NCI-H526 treated with DMSO at 0.1 percent for 48 hours (cell line): ENCODE data around the gene ASPHD1.
"Not testable (repeated sequence)": the region's sequence is repeated elsewhere in the genome, so short reads cannot be mapped to it uniquely, and the experiment has no call there.

Experiments used
- DNase-seq: peaks from one replicate; lab custom pipeline; 2025; lab: John Stamatoyannopoulos, UW

The ASPHD1 gene

GRCh38 chr16:29877266-29877961 is 22.9 kb upstream of the ASPHD1 start:
- no peak for DNase-seq

GRCh38 chr16:29878172-29878571 is 22.1 kb upstream of the ASPHD1 start:
- no peak for DNase-seq

- DNase-seq: no peak
Measured at GRCh38 chr16:29881050-29881449, 19.2 kb upstream of the ASPHD1 start.

DNA sequence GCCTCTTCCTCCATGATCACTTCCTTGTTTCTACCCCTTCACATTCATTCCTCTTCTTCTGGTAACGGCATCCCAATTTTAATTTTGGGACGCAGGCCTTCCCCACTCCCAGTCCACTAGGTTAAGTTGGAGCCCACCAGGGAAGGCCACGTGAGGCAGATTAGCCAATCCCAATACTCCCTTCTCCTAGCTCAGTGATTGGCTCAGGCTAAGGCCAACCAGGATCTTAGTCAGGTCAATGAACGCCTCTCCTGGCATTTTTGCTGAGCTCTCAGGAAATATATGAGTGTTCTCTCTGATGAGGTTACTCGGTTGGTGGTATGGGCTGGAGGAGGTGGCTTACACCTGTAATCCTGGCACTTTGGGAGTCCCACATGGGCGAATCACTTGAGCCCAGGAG is 16.3 kb upstream of the ASPHD1 start:
- DNase-seq: no peak

DNA sequence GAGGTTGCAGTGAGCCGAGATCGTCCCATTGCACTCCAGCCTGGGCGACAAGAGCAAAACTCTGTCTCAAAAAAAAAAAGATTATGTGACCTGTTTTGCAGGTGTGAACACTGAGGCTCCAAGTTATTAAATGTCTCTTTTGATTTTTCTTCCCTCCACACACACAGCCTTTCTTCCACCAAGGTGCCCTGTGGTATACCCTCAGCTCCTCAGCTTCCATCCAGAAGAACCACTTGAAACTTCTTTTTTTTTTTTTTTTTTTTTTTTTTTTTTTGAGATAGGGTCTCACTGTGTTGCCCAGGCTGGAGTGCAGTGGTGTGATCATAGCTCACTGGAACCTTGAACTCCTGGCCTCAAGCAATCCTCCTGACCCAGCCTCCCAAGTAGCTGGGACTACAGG is 10.9 kb upstream of the ASPHD1 start:
- DNase-seq: not testable (repeated sequence)

- no peak for DNase-seq
Measured at GRCh38 chr16:29891525-29892457, 8.5 kb upstream of the ASPHD1 start.

GRCh38 chr16:29892458-29892813 is 7.9 kb upstream of the ASPHD1 start:
- DNase-seq: no peak

DNA sequence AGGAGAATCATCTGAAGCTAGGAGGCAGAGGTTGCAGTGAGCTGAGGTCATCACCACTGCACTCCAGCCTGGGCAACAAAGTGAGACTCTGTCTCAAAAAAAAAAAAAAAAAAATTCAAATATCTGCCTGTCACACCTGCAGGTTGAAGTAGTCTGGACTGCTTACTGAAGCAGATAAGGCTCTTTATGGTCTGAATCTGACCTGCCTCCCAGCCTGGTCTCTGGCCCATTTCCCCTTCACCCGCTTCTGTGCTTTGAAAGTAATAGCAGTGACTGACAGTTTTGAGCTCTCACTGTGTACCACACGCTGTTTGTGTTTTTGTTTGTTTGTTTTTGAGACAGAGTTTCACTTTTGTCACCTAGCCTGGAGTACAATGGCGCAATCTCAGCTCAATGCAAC is 6.7 kb upstream of the ASPHD1 start:
- no peak for DNase-seq

DNA sequence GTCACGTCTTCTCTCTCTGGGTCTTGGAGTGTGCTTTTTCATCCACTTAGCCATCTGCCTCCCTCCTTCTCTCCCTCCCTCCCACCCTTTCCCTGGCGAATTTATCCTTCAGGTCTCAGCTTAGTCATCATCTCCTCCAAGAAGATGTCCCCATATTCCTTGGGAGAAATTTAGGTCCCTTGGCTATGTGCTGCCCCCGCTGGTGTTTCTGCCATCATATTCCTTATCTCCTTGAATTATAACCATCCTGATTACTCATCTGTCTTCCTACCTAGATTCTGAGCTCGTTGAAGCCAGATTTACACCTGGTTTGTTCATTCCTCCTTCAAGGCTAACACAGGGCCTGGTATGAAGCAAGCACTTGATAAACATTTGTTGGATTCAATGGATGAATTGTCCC is 5.9 kb upstream of the ASPHD1 start:
- no peak for DNase-seq

DNA sequence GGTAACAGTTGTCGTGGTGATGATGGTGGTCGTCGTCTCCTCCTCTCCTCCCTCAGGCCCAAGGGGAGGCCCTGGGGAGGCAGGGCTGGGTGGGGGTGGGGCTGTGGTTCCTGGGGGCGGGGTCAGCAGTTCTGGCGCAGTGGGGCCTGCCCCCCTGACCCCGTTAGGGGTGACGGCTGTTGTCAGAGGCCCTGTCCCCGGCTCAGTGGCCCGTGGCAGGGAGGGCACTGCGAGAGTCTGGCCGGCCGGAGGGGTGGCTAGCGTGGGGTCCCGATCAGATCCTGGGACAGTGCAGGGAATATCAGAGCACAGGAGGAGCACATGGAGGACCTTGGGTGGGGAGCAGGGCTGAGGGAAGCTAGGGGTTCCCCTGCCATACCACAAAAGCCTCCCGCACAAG is 3.4 kb upstream of the ASPHD1 start:
- no peak for DNase-seq

- DNase-seq: no peak
Measured at GRCh38 chr16:29897333-29897732, 3.0 kb upstream of the ASPHD1 start.

GRCh38 chr16:29898135-29898803 is 2.0 kb upstream of the ASPHD1 start:
- DNase-seq: no peak

DNA sequence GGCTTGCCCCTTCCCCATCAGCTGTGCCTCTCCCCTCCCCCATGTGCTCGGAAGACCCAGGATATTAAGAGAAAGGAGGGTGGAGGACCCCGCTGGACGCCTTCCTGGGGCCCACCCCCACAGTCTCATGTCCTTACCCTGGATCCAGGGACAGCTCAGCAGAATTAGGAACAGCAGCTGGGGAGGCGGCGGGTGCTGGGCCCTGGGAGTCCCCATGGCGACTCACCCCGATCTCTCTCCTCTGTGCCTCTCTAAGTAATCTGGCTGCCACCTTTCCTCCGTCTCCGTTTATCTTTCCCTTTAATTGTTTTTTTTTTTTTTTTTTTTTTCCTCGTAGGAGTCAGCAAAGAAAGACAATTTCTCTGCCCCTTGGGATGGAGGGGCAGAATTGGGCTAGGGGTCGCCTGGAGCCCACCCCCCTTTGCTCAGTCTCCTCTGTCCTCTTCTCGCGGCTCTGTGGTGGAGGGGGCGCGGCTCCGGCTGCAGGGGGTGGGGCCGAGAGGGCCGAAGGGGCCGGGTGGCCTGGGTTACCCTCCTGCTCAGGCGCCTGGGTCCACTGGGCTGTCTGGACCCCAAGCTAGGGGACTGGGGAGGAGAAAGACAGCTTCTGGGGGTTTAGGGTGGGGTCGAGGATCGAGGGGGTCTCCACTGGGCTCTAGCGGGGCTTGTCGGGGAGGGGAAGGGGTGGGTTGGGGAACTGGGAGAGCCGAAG is 1.3 kb upstream of the ASPHD1 start:
- peak; percentile 55 for DNase-seq

- DNase-seq: peak; percentile 92
Measured at GRCh38 chr16:29899516-29900101, 679 bp upstream of the ASPHD1 start, which contains the start of gene SEZ6L2. Gene SEZ6L2, minus strand, starts transcription at chr16:29899550. Its CDS starts 531 bp downstream, at chr16:29899019.

GRCh38 chr16:29900888-29901606 is 759 bp downstream of the ASPHD1 start:
- DNase-seq: no peak

GRCh38 chr16:29901607-29901945 is 1.3 kb downstream of the ASPHD1 start:
- no peak for DNase-seq

DNA sequence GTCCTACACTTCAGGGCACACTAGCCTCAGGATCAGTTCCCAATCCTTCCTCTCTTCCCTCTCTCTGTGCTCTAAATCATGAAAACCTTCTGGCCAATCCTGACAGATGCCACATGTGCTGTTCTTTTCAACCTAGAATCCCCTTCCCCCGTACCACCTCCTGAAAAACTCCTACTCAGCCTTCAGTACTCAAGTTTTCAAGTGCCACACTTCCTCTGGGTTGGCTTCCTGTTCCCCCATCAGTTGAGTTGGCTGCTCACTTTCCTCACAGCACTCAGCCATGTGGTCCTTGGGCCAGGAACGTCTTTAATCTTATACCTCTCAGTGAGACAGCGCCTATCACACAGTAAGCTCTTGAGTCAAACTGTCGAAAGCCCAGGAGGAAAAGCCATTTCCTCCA is 3.3 kb downstream of the ASPHD1 start:
- DNase-seq: no peak

- DNase-seq: no peak
Measured at GRCh38 chr16:29904947-29905346, 4.7 kb downstream of the ASPHD1 start.

GRCh38 chr16:29905668-29906067 is 5.4 kb downstream of the ASPHD1 start:
- DNase-seq: no peak

DNA sequence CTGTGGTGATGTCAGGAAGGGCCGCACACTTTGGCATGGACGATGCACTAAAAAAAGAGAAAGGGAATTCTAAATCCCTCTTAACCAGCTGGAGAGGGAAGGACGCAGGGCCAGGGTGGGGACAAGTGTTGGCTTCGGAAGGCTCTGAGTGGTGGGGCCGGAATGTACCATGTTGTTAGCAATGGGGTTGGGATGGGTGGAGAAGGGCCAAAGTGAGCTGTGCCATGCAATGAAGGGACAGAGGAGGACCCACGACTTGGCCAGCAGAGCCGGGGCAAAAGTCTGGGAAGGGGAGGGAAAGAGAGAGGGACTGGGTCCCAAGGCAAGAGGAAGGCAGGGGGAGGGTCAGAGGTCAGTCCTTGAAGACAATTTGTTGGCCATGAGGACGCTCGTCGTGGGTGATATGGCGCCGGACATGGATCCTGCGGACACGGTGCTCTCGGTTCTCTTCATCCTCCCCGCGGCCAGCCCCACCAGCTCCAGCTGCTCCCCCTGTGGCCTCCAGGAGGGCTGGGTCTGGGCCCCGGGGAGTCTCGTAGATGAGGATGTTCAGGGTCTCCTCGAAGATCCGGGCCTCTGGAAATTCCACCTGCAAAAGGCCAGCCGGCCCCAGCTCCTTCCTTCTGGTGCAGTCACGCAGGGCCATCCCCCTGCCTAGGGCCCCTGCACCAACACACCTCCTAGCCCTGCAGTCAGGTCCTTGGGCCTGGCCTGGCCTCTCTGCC is 6.4 kb downstream of the ASPHD1 start:
- DNase-seq: no peak
